ENCODE data around the gene SIX1. TPM values are rescaled to one million over a fixed set of nuclear protein-coding genes. Genes with fewer than 3 reads are reported as not detected.

Gene SIX1
- total RNA-seq, 4 donors from 2014 or later = 5.9 to 7.5 (median 6.2) TPM

Other genes with a start within 250 kb of the SIX1 start
- 1 to 10 TPM in 1 of 4 donors, under 1 TPM in 2, not detected in 1; 0.30 to 2.0 (median 0.39) TPM for gene C14orf39, start 163.4 kb downstream of the SIX1 start, total RNA-seq
- not detected for gene SIX6, start 140.3 kb downstream of the SIX1 start, total RNA-seq
- gene SIX4, start 74.9 kb upstream of the SIX1 start, total RNA-seq = 1 to 10 TPM; 2.6 to 8.2 (median 4.7) TPM
- 10 to 100 TPM; 32.4 to 48.9 (median 44.6) TPM for gene MNAT1, start 85.3 kb upstream of the SIX1 start, total RNA-seq